Large intestine (tissue), 12 donors: Measurements from ENCODE around the gene SH2D3A. TPM values are rescaled to one million over a fixed set of nuclear protein-coding genes. Genes with fewer than 3 reads are reported as not detected.

Source experiments
- DNase-seq, 2 donors: peaks; one replicate each; pipeline versions ENCODE4 v3.0.0 to v3.0.0-alpha.2; 2013
- H3K27ac ChIP-seq: one replicate; pipeline ENCODE4 v1.5.1; 2013; ENCODE audit warnings: low read length
- H3K27me3 ChIP-seq: 2 replicates; pipeline ENCODE4 v1.6.1; 2013; ENCODE audit warnings: low read length; ENCODE audit not compliant: control insufficient read depth, insufficient read depth
- H3K36me3 ChIP-seq: 2 replicates; pipeline ENCODE4 v1.6.1; 2013; ENCODE audit warnings: low read length; ENCODE audit not compliant: control insufficient read depth, insufficient read depth
- H3K4me1 ChIP-seq: one replicate; pipeline ENCODE4 v1.6.1; 2013; ENCODE audit warnings: low read length; ENCODE audit not compliant: control insufficient read depth, insufficient read depth
- H3K4me3 ChIP-seq: one replicate; pipeline ENCODE4 v1.5.1; 2013; ENCODE audit warnings: low read length
- H3K9me3 ChIP-seq: one replicate; pipeline ENCODE4 v1.6.1; 2013; ENCODE audit warnings: mild to moderate bottlenecking, low read depth, low read length, moderate library complexity; ENCODE audit not compliant: control insufficient read depth
- WGBS: methylation state at CpG from one replicate; pipeline ENCODE4 v1.1.5; 2013; ENCODE audit warnings: low lambda C conversion rate; ENCODE audit not compliant: insufficient coverage; 5-methylcytosine and 5-hydroxymethylcytosine counted together
- long read RNA-seq, 11 donors: transcript quantifications; one replicate each; lab custom pipeline, GENCODE V29; 2026
- polyA plus RNA-seq: library from polyadenylated mRNA; unstranded; fragments of 120-200 nt; gene quantifications from one replicate; pipeline ENCODE4 v1.2.1, GENCODE V29; 2013

SH2D3A gene
- polyA plus RNA-seq = 26.3 TPM
- long read RNA-seq, donor 1, partial matches to known transcripts = 0 of 2 reads
- long read RNA-seq, donor 1, other reads (novel, unspliced or antisense) = 0 of 2 reads
- long read RNA-seq, donor 2, partial matches to known transcripts = 0 of 1 reads
- long read RNA-seq, donor 2, other reads (novel, unspliced or antisense) = 0 of 1 reads
- long read RNA-seq, donor 3 = 0 reads
- long read RNA-seq, donor 4 = 0 reads
- long read RNA-seq, donor 5, partial matches to known transcripts = 0 of 1 reads
- long read RNA-seq, donor 5, other reads (novel, unspliced or antisense) = 0 of 1 reads
- long read RNA-seq, donor 6, partial matches to known transcripts = 0 of 1 reads
- long read RNA-seq, donor 6, other reads (novel, unspliced or antisense) = 0 of 1 reads
- long read RNA-seq, donor 7, partial matches to known transcripts = 0 of 1 reads
- long read RNA-seq, donor 7, other reads (novel, unspliced or antisense) = 0 of 1 reads
- long read RNA-seq, donor 8, partial matches to known transcripts = 0 of 2 reads
- long read RNA-seq, donor 8, other reads (novel, unspliced or antisense) = 0 of 2 reads
- long read RNA-seq, donor 9 = 0 reads
- long read RNA-seq, donor 10, partial matches to known transcripts = 0 of 4 reads
- long read RNA-seq, donor 10, other reads (novel, unspliced or antisense) = 0 of 4 reads
- long read RNA-seq, donor 11 = 0 reads

DNA sequence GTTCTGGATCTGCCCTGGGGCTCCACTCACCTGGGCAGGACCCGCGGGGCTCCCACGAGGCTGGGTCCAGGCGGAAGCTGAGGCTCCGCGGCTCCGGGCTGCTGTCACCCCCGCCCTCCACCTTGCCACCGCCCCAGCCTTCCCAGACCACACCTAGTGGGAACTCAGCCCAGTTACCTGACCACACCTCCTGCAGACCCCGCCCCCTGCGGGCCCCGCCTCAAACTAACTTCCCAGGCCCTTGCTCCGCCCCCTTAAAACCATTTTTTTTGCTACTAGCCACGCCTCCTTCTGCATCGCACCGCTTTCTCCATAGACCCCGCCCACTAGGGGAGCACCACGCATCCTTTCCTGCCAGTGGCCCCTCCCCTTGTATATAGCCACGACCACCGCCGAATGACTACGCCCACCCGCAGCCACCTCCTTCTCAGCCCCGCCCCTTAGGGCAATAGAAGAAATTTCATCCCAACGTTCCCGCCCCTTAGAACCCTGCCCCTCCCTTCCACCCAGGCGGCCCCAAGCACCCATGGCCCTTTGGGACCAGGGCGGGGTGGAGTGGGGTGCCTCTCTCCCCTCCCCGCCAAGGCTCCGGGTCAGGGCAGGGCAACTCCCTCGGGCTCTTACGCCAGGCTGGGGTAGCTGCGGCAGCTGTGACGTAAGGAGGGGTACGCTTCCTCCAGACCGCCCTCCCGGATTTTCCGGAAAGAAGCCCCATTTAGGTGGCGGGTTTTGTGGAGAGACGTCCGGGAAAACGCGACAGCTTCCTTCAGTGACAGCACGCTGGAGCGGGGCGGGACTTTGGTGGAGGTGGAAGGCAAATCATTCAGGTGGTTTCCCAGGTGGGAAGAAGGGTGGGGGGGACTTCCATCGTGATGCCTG lies at the start of gene SH2D3A:
Gene SH2D3A (minus strand): TSS at position 79 of the 879 bp plus-strand sequence. CDS start 3,687 bp downstream, outside the sequence.
- Histone ChIP-seq H3K27ac (peak within 1 kb of the TSS; percentile 98), H3K9me3 (no peaks in the 10 kb centered on the region), H3K4me1 (peaks cover 21% of the 10 kb centered on the region), H3K36me3 (peaks cover 6% of the 10 kb centered on the region), H3K27me3 (no peaks in the 10 kb centered on the region), H3K4me3 (peak within 1 kb of the TSS; percentile 85)
- peak; percentile 93 to 96 for DNase-seq
- 0% methylated on average over 4 of the region's 47 CpGs for WGBS

DNA sequence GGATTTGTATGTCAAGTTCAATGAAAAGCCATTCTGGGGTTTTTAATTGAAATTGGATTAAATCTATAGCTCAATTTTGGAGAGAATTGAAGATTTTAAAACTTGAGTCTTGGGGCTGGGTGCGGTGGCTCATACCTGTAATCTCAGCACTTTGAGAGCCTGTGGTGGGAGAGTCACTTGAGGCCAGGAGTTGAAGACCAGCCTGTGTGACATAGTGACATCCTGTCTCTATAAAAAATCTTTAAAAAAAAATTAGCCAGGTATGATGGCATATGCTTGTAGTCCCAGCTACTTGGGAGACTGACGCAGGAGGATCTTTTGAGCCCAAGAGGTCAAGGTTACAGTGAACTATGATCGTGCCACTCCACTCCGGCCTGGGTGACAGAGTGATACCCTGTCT lies 46.4 kb upstream of the SH2D3A start:
- H3K36me3 ChIP-seq = no peaks in the 10 kb centered on the region
- H3K4me1 ChIP-seq = no peaks in the 10 kb centered on the region
- no peaks in the 10 kb centered on the region for H3K27me3 ChIP-seq
- DNase-seq = no peak
- no peak overlapping the region for H3K27ac ChIP-seq
- no peak overlapping the region for H3K4me3 ChIP-seq
- no peaks in the 10 kb centered on the region for H3K9me3 ChIP-seq
- no CpG with 5 or more reads among the region's 4 CpGs for WGBS

DNA sequence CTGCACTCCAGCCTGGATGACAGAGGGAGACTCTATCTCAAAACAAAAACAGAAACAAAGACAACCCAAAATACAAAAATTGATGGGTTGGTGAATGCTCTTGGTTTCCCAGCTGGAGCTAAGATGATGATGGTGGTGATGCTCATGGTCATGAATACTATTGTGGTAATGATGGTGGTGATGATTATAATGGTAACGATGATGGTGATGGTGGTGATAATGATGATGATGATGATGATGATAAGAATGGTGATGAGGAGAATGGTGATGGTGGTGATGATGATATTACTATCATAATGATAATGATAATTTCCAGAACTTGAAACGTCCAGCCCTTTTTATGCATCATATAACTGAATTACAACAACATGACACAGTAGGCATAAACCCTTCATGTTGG lies 45.4 kb upstream of the SH2D3A start:
- no peaks in the 10 kb centered on the region for H3K36me3 ChIP-seq
- H3K27ac ChIP-seq = no peak overlapping the region
- DNase-seq = no peak
- H3K27me3 ChIP-seq = no peaks in the 10 kb centered on the region
- WGBS = 100% methylated on average over 1 of the region's 2 CpGs
- H3K4me3 ChIP-seq = no peak overlapping the region
- no peaks in the 10 kb centered on the region for H3K9me3 ChIP-seq
- no peaks in the 10 kb centered on the region for H3K4me1 ChIP-seq

- H3K27me3 ChIP-seq = no peaks in the 10 kb centered on the region
- DNase-seq = no peak
- H3K4me1 ChIP-seq = no peaks in the 10 kb centered on the region
- no peak overlapping the region for H3K27ac ChIP-seq
- no CpG with 5 or more reads among the region's 2 CpGs for WGBS
- no peaks in the 10 kb centered on the region for H3K9me3 ChIP-seq
- H3K4me3 ChIP-seq = no peak overlapping the region
- no peaks in the 10 kb centered on the region for H3K36me3 ChIP-seq
Measured at GRCh38 chr19:6811906-6812305, 44.7 kb upstream of the SH2D3A start.

GRCh38 chr19:6811378-6811777 lies 44.1 kb upstream of the SH2D3A start:
- Histone ChIP-seq H3K27ac (no peak overlapping the region), H3K4me1 (no peaks in the 10 kb centered on the region), H3K27me3 (no peaks in the 10 kb centered on the region), H3K9me3 (no peaks in the 10 kb centered on the region), H3K4me3 (no peak overlapping the region), H3K36me3 (no peaks in the 10 kb centered on the region)
- no peak for DNase-seq
- no CpG with 5 or more reads among the region's 3 CpGs for WGBS

- no peaks in the 10 kb centered on the region for H3K4me1 ChIP-seq
- peak in 1 of 2 donors; percentile 9 for DNase-seq
- H3K27ac ChIP-seq = no peak overlapping the region
- H3K36me3 ChIP-seq = no peaks in the 10 kb centered on the region
- 60% methylated on average over 1 of the region's 4 CpGs for WGBS
- H3K9me3 ChIP-seq = no peaks in the 10 kb centered on the region
- H3K27me3 ChIP-seq = no peaks in the 10 kb centered on the region
- no peak overlapping the region for H3K4me3 ChIP-seq
Measured at GRCh38 chr19:6809262-6809661, 42.0 kb upstream of the SH2D3A start.

- Histone ChIP-seq H3K4me1 (no peaks in the 10 kb centered on the region), H3K9me3 (no peaks in the 10 kb centered on the region), H3K27ac (no peak overlapping the region), H3K4me3 (no peak overlapping the region), H3K36me3 (no peaks in the 10 kb centered on the region), H3K27me3 (no peaks in the 10 kb centered on the region)
- WGBS = 89% methylated on average over 1 of the region's 1 CpG
- DNase-seq = no peak
Measured at GRCh38 chr19:6808494-6808893, 41.3 kb upstream of the SH2D3A start.

DNA sequence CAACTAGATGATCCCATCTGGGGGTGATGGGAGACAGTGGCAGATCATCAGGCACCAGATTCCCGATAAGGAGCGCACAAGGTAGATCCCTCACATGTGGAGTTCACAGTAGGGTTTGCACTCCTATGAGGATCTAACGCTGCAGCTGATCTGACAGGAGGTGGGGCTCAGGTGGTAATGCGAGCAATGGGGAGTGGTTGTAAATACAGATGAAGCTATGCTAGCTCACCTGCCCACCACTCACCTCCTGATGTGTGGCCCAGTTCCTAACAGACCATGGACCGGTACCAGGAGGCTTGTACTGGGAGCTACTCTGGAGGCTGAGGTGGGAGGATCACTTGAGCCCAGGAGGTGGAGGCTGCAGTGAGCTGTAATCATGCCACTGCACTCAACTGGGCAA lies 40.1 kb upstream of the SH2D3A start:
- no CpG with 5 or more reads among the region's 5 CpGs for WGBS
- H3K36me3 ChIP-seq = no peaks in the 10 kb centered on the region
- H3K27ac ChIP-seq = no peak overlapping the region
- H3K4me3 ChIP-seq = no peak overlapping the region
- peaks cover 4% of the 10 kb centered on the region for H3K27me3 ChIP-seq
- H3K4me1 ChIP-seq = no peaks in the 10 kb centered on the region
- no peak for DNase-seq
- no peaks in the 10 kb centered on the region for H3K9me3 ChIP-seq

GRCh38 chr19:6806488-6806887 lies 39.3 kb upstream of the SH2D3A start:
- Histone ChIP-seq H3K27me3 (peaks cover 5% of the 10 kb centered on the region), H3K4me3 (no peak overlapping the region), H3K9me3 (no peaks in the 10 kb centered on the region), H3K4me1 (no peaks in the 10 kb centered on the region), H3K27ac (no peak overlapping the region), H3K36me3 (no peaks in the 10 kb centered on the region)
- no peak for DNase-seq
- no CpG with 5 or more reads among the region's 4 CpGs for WGBS

- 100% methylated on average over 1 of the region's 8 CpGs for WGBS
- H3K9me3 ChIP-seq = no peaks in the 10 kb centered on the region
- peaks cover 7% of the 10 kb centered on the region for H3K27me3 ChIP-seq
- no peak overlapping the region for H3K4me3 ChIP-seq
- H3K4me1 ChIP-seq = no peaks in the 10 kb centered on the region
- no peaks in the 10 kb centered on the region for H3K36me3 ChIP-seq
- no peak overlapping the region for H3K27ac ChIP-seq
- no peak for DNase-seq
Measured at GRCh38 chr19:6803036-6803404, 35.8 kb upstream of the SH2D3A start.
